ENCODE data around the gene CMTM3.
A peak's percentile ranks its signal among the peaks of the same experiment; 100 is the strongest.
"Not testable (repeated sequence)": the region's sequence is repeated elsewhere in the genome, so short reads cannot be mapped to it uniquely, and the experiment has no call there.

Gene CMTM3

DNA sequence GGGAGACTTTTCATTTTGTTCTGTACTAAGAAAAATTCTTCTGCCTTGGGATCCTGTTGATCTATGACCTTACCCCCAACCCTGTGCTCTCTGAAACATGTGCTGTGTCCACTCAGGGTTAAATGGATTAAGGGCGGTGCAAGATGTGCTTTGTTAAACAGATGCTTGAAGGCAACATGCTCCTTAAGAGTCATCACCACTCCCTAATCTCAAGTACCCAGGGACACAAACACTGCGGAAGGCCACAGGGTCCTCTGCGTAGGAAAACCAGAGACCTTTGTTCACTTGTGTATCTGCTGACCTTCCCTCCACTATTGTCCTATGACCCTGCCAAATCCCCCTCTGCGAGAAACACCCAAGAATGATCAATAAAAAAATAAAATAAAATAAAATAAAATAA lies 27.1 kb downstream of the CMTM3 start:
- not testable (repeated sequence) for DNase-seq

DNA sequence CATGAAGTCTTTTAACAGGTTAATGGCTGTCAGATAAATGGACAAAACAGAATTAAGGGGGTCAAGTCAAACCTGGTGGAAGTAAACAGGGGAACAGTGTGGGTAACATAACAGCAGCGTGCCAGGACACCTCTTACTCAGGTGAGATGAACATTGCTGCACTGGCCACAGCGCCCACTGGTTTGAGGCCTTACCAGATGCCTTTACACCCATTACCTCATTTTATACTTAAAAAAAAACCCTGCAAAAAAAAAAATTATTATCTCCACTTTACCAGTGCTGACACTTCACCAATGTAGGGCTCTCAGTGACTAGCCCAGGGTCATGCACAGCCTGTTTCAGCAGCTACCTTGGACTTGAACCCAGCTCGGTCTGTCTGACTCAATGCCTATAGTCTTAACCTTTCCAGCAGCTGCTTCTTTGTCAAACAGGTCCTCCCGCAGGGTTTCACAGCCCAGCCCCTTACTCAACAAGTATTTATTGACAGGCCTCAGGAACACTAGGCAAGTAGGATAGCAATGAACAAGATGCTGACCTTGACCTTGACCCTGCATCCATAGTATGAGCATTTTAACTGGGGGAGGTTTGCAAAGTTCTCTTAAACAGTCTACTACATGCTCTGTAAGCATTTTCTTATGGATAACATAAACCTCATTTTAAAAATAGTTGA lies 30.2 kb downstream of the CMTM3 start:
- no peak for DNase-seq

DNA sequence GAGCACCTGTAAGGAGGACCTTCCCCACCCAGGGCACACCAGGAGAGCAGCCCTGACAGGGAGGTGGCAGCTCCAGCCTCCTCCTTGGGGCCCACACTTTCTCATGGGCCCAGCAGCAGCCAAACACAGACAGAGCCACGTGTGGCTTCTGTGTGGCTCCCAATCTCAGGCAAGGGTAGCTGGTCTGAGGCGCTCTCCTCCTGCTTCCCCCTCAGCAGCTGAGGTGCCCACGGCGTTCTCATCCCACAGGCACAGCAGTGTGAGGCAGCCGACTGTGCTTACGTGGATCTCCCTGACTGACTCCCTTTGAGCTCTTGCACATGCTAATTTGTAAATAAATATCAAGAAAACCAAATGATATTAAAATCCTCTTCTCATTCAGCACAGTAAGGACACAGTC lies 30.9 kb downstream of the CMTM3 start:
- no peak for DNase-seq

DNA sequence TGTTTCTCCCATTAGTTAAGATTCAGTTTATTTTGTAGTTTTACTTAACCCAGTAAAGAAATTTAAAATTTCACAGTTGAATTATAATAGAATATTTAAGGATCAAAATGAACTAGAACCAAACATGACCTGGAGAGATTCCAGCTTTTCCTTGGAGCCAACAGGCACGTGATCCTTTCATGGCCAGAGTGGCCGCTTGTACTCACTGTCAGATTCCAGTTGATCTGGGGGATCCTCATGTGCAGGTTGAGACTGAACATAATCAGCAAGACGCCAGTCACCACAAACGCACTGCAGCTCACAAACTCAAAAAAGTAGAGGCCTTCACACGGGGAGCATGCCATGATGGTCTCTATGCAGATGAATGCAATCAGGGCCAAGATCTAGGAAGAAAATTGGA lies 31.7 kb downstream of the CMTM3 start:
- DNase-seq, result no peak

DNA sequence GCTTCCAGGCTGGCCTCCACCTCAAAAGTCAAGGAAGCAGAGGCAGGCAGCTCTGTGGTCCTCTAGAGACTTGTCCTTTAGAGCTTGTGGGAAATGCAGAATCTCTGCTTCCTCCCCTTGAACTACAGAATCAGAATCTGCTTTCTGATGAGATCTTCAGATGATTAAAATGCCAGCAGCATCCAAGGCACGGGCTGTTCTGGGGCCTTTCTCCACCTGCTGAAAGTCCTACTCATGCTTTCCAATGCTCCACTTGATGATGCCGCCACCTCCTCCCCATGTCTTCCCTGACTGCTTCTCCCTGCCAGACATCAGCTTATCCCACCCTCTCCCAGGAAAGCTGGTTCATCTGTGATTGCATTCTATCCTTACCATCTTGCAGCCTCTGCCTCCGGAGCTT lies 33.3 kb downstream of the CMTM3 start:
- DNase-seq, result no peak

DNA sequence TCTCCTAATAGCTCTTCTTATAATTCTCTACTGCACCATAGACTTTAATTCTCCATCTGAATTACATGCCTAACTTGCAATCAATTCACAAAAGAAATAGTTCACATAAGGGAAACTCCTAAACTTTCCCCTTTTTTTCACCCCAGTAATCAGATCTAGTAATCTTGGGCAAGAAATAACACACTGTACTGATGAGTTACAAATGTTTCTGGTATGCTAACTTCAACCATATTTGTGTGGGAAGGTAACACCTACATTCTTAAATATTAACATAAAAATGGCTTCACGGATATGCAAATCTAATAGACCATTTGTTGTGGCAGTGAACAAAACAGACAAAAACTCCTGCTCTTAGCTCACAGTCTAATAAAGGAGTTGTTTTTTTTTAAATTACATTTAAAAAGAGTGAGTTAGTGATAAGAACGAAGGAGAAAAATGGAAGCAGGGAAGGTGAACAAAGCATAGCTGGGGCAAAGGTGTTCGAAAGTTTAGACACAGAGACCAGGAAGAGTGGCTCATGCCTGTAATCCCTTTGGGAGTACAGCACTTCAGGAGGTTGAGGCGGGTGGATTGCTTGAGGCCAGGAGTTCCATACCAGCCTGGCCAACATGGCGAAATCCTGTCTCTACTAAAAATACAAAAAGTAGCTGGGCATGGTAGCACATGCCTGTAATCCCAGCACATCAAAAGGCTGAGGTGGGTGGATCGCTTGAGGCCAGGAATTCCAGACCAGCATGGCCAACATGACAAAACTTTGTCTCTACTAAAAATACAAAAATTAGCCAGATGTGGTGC lies 34.8 kb downstream of the CMTM3 start:
- DNase-seq, result no peak

DNA sequence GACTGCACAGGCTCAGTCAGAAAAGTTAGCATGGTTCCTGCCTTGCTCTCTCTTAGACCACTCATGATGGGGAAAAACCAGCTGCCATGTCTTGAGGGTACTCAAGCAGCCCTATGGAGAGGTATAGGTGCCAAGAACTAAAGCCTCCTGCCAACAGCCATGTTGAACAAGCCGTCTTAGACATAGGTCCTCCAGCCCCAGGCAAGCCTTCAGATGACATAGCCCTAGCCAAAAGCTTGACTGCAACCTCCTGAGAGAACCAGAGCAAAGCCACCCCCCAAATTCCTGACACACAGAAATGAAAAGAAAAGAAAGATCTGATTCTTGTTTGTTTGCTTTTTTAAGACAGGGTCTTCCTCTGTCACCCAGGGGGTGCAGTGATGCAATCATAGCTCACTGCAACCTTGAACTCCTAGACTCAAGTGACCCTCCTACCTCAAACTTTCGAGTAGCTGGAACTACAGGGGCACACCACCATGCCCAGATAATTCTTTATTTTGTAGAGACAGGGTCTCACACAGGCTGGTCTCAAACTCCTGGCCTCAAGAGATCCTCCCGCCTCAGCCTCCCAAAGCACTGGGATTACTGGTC lies 36.3 kb downstream of the CMTM3 start:
- no peak for DNase-seq

DNA sequence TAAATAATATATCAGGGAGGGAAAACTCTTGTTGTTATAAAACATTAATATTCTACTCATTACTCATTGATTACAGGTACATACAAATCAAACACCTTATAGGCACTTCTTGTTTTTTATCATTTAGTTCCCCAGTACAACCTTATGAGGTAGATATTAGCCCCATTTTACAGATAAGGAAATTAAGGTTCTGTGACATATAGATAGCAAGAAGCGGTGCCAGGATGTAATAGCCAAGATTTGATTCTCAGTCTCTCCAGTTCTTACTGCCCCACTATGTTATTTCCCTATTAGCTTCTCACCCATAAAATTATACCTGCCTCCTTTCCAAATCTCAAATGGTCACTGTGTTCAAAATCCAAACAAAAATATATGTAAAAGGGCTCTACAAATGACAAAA lies 36.9 kb downstream of the CMTM3 start:
- no peak for DNase-seq

DNA sequence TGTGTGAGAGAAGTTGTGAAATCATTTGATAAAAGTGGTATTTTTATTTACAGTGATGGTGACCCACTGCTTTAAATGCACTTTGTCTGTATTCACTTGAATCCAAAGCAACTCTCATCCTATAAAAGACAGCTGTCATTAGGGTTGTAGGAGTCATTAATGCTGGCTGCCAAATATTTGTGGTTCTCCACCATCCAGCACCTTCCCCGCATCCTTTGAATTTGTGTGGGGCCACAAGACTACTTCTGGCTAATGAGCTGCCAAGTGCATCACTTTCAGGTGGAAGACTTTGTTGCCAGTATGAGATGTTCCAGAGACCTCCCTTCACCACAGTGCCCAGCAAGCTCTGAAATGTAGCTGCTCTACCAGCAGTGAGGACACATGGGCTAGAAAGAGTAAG lies 43.4 kb downstream of the CMTM3 start:
- DNase-seq, result no peak

DNA sequence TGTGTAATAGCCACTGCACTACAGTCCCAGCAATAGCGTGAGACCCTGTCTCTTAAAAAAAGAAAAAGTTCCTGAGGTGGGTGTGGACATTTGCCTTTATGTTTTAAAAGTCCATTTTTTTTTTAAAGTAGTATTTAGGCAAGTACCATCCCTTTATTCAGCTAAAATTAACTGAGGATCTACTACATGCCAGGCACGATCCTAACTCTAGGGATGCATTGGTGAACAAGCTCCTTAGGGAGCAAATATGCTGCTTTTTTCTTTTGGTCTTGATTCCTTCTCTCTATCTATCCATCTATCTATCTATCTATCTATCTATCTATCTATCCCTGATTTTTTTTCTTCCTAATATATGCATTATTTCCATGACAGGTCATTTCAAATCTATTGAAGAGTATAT lies 44.7 kb downstream of the CMTM3 start:
- no peak for DNase-seq

DNA sequence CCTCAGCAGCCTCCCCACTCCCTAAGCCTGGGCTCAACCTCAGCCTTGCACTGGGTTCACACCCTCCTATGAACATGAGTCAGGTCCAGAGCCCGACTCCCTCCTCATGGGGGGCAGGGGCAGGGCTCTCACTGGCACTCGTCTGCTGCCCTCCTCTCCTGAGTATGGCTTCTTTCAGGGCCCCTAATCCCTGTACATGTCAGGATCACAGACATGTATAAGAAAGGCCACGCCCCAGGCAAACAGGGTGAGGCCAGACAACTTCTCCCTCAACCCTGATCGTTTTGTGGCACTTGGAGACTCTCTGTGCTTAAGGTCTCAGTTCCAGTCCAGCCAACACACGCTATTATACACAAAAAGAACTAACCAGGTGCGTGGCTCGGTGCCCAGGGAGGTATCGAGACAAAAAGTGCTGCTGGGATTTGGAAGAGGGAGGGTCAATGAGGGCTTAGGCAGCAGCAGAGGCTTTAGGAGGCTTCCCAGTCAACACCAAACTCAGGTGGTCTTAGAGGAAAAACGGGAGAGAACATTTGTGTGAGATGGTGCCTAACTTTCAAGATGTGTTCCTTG lies 45.2 kb downstream of the CMTM3 start:
- DNase-seq, result no peak

DNA sequence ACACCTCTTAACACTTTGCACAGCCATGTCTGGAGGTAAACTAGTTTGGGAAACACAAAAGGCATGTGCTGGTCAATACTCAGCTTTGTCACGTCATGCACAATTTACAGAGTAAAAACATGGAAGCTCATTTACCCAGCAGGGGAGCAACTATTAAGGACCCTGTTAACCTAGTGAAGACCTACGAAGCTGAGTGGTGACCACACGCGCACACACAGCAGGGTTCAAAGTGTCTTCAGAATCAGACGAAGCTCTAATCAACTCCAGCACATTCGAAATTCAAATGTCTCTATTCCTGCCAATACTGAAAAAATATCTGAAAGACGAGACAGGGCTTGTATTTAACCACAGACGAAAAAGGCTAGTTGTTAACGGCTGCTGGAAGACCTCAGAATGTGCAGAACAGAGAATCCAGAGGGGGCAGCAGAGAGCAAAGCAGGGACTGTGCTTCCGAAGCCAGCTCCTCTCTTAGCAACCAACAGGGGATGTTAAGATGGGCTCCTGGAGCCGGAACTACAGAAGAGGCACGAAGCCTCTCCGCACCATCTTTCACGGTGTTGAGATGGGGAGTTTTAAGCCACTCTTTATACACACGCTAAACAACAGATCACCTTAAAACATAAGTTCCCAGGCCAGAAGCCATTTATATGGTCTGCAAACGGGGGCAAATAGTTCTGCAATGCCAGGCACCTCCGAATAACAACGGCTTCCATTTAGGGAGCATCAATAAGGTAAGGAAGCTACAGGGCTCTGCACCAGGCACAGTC lies 46.4 kb downstream of the CMTM3 start:
- DNase-seq, result peak in 54 of 56 donors; percentile 20 to 94 (median 73)

DNA sequence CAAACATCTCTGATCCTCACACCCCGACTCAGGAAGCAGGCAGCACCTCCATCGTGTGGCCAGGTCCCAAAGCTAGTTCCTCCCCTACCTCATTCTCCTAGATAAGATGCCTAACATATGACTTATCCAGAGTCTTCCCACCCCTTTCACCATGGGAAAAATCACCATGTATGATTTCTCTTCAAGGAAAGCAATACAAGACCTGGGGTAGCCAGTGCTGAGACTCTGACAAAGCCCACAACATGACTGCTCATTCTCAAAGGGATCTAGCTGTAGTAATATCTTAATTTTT lies 46.9 kb downstream of the CMTM3 start:
- DNase-seq, result no peak

DNA sequence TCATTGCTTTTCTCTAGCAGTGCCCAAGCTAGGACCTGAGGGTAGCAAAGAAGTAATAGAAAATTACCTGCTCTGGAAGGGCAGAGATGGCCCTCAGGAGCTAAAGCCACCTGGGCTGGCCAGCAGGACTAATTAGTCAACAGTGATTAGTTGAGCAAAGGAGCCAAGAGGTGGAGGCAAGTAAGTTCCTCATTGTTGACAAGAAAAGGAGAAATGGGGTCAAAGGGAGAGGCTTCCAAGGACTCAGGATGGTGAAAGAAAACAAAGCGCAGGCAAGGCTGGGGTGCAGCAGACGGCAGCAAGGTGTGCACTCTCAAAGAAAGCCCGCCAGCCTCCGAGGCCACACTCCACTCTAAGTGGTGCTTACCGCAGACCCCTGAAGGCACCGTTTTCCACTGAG lies 47.5 kb downstream of the CMTM3 start:
- DNase-seq, result no peak

DNA sequence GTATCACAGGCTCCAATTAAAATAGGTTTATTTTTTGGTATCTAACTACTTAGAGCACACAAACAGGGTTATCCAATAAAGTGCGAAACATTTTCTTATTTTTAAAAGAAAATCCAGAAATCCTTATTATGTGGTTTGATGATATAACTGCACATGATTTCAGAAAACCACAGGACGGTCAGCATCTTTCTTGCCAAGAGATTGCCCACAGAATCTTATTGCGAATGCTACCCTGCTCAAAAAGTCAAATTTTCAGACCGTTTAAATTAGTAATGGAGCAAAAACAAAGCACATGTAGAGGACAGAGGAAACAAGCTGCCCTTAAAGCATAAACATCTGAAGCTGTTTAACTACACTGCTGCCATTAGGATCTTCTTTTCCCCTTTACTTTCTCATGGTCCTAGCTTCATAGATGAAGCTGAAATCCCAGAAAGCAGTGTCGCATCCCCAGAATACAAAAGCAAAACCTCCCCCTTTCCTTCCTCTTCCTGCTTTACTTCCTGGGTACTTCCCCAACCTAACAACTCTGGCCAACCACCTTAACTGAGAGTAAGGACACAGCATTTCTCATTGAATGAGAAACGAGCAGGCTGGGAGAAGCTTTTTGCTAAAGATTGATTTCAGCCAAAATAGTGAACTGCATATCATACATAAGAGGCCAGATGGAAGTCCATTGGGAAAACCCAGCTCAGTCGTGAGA lies 48.3 kb downstream of the CMTM3 start:
- DNase-seq, result no peak

DNA sequence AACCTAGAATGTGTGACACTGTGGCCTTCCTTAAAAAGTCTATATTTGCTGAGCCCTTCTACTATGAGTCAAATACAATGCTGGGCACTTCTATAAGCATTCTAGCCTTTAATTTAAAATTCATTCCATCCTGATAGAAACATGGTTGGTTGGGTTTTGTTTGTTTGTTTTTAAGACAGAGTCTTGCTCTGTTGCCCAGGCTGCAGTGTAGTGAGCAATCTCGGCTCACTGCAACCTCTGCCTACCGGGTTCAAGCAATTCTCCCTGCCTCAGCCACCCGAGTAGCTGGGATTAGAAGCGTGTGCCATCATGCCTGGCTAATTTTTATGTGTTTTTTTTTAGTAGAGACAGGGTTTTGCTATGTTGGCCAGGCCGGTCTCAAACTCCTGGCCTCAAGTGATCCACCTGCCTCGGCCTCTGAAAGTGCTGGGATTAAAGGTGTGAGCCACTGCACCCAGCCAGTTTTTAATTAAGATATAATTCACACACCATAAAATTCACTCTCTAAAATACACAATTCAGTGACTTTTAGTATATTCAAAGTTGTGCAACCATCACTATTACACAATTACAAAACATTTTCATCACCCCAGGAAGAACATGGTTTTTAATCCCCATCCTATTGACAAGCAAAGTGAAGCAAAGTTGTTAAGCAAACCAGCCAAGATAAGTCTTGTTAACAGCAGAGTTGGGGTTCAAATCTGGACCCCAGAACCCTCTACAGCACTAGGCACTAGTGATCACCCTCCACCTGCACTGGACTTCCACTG lies 49.3 kb downstream of the CMTM3 start:
- no peak for DNase-seq

DNA sequence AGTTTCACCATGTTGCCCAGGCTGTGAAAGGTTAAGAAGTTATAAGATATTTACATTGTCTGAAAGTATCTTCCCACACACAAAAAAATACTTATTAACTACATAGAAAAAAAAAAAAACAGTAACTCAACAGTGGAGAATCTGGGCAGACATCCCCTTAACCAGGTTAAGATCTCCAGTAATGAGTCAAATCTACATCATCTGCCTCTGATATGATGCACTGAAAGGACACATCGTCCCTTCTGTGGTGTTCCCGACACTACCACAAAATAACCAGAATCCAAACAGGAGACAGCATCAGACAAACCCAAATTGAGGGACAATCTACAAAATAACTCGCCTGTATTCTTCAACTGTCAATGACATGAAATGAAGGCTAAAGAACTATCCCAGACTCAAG lies 52.0 kb downstream of the CMTM3 start:
- DNase-seq, result no peak

DNA sequence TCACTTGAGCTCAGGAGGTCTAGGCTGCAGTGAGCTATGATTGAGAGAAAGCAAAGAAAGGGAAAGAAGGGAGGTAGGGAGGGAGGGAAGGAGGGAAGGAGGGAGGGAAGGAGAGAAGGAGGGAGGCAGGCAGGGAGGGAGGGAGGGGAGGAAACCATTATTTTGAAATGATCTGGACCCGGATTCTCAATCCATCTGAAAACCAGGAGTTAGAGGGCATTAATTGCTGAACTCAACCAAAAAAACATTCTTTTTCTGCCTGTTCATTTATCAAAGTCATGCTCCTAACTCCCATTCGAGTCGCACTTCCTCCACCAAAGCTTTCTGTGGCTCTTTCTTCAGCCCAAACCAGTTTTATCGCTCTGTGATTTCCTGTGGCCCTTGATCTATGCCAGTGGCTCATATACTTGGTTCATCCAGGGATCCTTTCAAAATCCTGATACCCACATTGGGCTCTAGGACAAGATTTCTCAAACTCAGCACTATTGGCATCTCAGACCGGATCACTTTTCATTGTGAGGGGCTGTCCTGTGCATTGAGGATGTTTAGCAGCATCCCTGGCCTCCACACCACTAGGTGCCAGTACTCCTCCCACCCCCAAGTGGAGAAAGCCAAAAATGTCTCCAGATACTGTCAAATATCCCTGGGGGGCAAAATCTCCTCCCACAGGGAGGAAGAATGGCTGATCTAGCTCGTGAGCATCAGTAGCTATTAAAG lies 53.8 kb downstream of the CMTM3 start:
- no peak for DNase-seq

DNA sequence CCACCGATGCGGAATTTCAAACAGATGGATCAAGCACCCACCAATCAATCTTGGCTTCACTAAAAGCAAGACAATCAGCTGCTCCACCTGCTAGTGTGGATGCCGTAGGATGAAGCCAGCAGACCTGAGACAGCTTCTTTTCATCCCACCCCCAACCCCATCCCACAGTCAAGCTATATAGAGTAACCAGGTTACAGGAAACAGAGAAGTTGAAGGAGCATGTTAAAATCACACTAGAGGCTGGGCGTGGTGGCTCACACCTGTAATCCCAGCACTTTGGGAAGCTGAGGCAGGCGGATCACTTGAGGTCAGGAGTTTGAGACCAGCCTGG lies 54.3 kb downstream of the CMTM3 start:
- DNase-seq, result peak in 4 of 56 donors; percentile 11 to 24 (median 12)
